Measurements from ENCODE around the gene MROH2B.

Gene MROH2B

GRCh38 chr5:41012318-41012717 is 58.8 kb downstream of the MROH2B start:
- DNase-seq, result no peak

GRCh38 chr5:41010572-41010971 is 60.6 kb downstream of the MROH2B start:
- no peak for DNase-seq

- no peak for DNase-seq
These were observed 61.9 kb downstream of the MROH2B start for GRCh38 chr5:41009232-41009631.

GRCh38 chr5:41004931-41005330 is 66.2 kb downstream of the MROH2B start:
- no peak for DNase-seq

GRCh38 chr5:41003670-41004376 is 67.3 kb downstream of the MROH2B start:
- no peak for DNase-seq

- DNase-seq, result no peak
These were observed 71.2 kb downstream of the MROH2B start for GRCh38 chr5:40999966-41000365.

GRCh38 chr5:40999142-40999541 is 72.0 kb downstream of the MROH2B start:
- DNase-seq, result no peak

- DNase-seq, result no peak
These were observed 75.1 kb downstream of the MROH2B start for GRCh38 chr5:40995801-40996586.

- DNase-seq, result no peak
These were observed 79.1 kb downstream of the MROH2B start for GRCh38 chr5:40991981-40992559.

- no peak for DNase-seq
These were observed 79.8 kb downstream of the MROH2B start for GRCh38 chr5:40991168-40991980.

- DNase-seq, result no peak
These were observed 82.2 kb downstream of the MROH2B start for GRCh38 chr5:40988746-40989510.

GRCh38 chr5:40987349-40987748 is 83.8 kb downstream of the MROH2B start:
- DNase-seq, result no peak

- DNase-seq, result no peak
These were observed 84.5 kb downstream of the MROH2B start for GRCh38 chr5:40986666-40987065.

GRCh38 chr5:40985501-40985900 is 85.6 kb downstream of the MROH2B start:
- DNase-seq, result no peak

- DNase-seq, result no peak
These were observed 86.3 kb downstream of the MROH2B start for GRCh38 chr5:40984884-40985283.

- no peak for DNase-seq
These were observed 87.4 kb downstream of the MROH2B start for GRCh38 chr5:40983781-40984180.

- no peak for DNase-seq
These were observed 89.7 kb downstream of the MROH2B start for GRCh38 chr5:40981420-40981819.

- no peak for DNase-seq
These were observed 94.3 kb downstream of the MROH2B start for GRCh38 chr5:40976836-40977235.

GRCh38 chr5:40976041-40976440 is 95.1 kb downstream of the MROH2B start:
- DNase-seq, result no peak

GRCh38 chr5:40973364-40974004 is 97.7 kb downstream of the MROH2B start:
- DNase-seq, result no peak

GRCh38 chr5:40972434-40972833 is 98.7 kb downstream of the MROH2B start:
- DNase-seq, result no peak
